Measurements from ENCODE around the gene RHBDF2. TPM values are rescaled to one million over a fixed set of nuclear protein-coding genes. Genes with fewer than 3 reads are reported as not detected.
"Not testable (repeated sequence)": the region's sequence is repeated elsewhere in the genome, so short reads cannot be mapped to it uniquely, and the experiment has no call there.

Gene RHBDF2
- total RNA-seq, 1 donor from 2014 or later, result 40.1 TPM

DNA sequence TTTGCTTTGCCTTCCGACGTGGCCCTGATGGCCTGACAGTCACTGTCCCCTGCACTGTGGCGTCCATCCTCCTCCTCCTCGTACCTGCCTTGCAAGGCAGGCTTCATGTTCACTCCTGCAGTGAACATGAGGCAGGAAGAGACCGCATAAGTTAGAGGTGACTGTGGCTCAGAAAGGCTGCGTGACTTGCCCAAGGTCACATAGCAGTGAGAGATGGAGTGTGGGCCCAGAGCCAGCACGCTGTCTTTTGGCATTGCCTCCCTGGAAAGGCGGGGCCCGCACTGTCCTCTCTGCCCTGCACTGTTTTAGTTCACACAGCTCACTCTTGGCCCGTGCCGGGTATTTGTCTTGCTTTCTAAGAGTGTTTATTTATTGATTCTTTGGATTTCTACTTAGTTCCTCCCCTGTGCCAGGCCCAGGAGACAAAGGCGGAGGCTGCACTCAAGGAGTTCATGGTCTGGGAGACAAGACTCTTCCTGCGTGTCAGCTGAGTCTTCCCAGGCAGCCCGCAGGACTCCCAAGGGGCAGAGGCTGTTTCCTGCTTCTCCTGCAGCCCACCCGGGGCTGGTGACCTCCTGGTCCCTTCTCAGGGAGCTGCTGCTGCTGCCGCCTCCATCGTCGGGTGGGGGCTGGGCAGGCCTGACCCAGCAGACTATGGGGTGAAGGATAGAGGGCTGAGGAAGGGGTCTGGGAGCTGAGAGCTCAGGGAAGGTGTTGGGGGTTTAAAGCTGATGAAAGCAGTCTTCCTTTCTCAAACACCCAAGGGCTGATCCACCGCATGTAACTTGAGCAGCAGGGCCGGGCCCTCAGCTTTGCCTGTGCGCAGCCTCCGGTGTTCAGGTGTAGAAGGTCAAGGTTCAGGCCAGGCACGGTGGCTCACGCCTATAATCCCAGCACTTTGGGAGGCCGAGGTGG is 23.6 kb upstream of the RHBDF2 start:
- no peak for DNase-seq (ENCODE audit: low read depth)

DNA sequence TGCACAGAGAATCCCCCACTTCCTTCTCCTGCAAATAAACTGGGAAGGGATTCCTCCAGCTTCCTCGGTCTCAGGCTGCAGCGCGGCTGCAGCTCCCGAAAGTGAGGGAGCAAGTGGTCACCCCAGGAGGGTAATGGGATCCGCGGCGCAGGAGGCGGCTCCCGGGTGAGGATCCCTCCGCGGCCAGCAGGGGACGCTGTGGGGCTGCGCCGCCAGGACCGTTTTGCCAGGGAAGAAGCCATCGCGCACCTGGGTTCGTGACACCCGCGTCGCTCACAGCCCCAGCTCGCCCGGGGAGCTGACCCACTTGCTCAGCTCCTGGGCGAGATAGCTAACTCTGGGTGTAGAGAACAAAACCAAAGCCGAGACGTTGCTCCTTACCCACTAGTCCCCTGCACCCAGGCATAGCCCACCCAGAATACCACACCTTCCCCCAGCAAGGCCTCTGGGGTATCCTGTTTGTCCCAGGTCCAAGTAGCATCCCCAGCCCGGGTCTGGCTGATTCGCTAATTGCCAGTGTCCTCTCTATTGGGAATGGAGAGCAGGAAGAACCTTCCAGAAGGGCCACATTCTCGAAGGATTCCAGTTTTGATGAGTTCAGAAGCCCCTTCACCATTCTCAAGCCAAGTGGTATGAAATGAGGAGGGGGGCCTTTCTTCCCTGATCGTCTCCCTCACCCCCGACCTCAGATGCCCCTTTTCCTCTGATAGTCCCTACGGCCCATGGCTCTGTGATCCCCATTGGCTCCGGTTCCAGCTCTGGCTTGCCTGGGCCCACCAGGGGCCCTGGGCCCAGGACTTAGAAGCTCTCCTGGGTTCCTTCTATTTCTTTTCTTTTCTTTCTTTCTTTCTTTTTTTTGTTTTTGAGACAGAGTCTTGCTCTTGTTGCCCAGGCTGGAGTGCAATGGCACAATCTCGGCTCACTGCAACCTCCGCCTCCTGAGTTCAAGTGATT is 22.1 kb upstream of the RHBDF2 start:
- no peak for DNase-seq (ENCODE audit: low read depth)

- not testable (repeated sequence) for DNase-seq (ENCODE audit: low read depth)
Observed at GRCh38 chr17:76521683-76522082, 20.5 kb upstream of the RHBDF2 start.

GRCh38 chr17:76521262-76521661 is 20.0 kb upstream of the RHBDF2 start:
- no peak for DNase-seq (ENCODE audit: low read depth)

DNA sequence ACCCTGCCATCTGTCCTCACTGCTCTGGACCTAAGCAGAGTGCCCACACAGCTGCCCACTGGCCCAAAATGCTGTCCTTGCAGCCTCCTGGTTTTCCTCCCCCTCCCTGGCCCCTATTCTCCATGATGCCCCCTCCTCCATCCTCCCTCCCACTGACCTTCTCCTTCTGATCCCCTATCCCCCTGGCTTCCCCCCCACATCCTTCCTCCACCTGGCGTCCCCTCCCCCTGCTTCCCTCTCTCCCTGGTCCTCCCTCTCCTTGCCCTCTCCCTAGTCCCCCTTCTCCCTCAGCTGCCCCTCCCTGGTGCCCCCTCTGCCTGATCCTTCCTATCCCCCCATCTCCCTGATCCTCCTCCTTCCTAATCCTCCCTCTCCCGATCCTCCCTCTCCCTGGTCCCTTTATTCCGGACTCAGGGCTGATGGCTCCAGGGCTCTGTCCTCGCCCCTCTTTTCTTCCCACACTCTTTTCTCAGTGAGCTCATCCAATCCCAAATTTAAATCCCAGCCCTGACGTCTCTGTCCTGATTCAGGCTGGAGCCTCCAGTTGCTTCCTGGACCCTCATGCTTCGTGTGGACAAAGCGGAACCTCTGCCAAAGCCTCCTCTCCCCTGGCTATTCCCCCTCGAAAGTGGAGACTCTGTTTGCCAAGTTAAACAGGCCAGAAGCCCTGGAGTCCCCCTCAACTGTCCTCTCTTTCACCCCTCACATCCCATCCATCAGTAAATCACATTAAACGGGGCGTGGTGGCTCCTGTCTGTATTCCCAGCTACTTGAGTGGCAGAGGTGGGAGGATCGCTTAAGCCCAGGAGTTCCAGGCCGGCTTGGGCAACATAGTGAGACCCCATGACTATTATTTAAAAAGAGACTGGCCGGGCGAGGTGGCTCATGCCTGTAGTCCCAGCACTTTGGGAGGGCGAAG is 18.1 kb upstream of the RHBDF2 start:
- DNase-seq (ENCODE audit: low read depth), result no peak

DNA sequence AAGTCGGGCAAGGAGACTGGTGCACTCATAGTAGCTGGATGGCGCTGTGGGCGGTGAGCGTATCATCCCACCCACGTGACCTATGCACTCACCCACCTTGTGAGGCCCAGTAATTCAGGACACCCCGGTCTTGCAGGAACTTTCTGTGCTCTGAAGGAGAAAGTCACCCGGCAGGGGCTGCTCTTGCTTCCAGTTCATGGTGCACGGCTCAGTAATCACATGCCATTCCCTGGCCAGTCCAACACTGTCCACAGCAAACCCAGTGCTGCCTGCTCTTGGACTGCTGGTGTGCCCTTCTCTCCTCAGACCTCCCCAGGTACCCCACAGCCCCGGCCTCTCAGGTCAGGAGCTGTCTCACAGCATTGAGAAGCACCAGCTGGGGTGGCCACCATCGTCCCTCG is 16.4 kb upstream of the RHBDF2 start:
- DNase-seq (ENCODE audit: low read depth), result peak; percentile 69

DNA sequence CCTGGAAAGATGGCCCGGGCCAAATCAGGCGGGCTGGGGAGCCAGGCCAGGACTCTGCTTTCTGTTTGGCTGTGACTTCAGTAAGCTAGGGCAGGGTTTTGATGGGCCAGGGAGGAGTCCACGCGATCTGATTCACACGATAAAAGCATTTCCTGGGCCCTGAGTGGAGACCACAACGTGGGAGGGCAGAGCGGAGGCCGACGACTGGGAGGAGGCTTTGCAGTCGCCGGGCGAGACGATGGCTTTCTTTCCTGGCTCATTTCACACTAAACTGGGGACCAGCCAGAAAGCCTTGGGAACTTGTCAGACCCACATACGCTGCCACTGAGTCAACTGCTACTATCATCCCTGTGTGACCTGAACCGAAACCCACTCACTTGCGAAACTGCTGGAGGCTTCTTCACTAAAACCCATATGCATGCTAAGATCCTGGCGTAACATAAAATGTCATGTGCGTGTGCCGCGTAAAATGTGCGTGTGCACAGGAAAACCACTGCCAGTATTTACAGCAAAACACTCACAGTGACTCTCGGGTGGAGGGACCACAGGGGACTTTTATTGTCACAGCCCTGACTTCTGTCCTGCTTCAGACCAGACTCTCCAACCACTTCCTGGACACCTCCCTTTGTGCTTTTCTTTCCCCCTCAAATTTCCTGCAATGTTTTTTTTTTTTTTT is 14.2 kb upstream of the RHBDF2 start:
- peak; percentile 83 for DNase-seq (ENCODE audit: low read depth)

GRCh38 chr17:76514355-76514754 is 13.1 kb upstream of the RHBDF2 start:
- DNase-seq (ENCODE audit: low read depth), result not testable (repeated sequence)

GRCh38 chr17:76513306-76513692 is 12.1 kb upstream of the RHBDF2 start:
- DNase-seq (ENCODE audit: low read depth), result no peak

GRCh38 chr17:76512366-76513305 is 11.4 kb upstream of the RHBDF2 start:
- no peak for DNase-seq (ENCODE audit: low read depth)

DNA sequence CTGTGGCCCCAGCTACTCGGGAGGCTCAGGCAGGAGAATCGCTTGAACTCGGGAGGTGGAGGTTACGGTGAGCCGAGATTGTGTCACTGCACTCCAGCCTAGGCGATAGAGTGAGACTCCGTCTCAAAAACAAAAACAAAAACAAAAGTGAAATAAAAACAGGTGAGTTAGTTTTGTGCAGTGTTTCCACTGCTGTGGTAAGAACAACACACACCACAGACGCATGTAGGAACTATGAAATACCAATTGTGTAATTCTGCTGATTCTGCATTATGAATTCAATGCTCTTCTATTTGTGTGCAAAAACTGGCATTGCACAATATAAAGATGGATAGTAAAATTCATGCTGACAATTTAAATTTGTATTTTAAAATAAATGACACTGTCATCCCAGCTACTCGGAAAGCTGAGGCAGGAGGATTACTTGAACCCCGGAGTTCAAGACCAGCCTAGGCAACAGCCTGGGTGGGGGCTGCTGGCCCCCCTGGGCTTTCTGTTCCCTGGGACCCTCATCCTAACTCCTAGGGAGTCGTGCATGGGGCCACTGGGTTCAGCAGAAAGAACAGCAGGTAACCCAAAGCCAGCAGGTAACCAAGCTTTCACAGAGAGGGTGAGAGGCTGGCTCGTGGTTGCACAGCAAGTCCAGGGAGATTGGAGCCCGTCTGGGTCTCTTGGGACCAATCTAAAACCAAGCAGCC is 10.6 kb upstream of the RHBDF2 start:
- no peak for DNase-seq (ENCODE audit: low read depth)

GRCh38 chr17:76510831-76511244 is 9.6 kb upstream of the RHBDF2 start:
- no peak for DNase-seq (ENCODE audit: low read depth)

DNA sequence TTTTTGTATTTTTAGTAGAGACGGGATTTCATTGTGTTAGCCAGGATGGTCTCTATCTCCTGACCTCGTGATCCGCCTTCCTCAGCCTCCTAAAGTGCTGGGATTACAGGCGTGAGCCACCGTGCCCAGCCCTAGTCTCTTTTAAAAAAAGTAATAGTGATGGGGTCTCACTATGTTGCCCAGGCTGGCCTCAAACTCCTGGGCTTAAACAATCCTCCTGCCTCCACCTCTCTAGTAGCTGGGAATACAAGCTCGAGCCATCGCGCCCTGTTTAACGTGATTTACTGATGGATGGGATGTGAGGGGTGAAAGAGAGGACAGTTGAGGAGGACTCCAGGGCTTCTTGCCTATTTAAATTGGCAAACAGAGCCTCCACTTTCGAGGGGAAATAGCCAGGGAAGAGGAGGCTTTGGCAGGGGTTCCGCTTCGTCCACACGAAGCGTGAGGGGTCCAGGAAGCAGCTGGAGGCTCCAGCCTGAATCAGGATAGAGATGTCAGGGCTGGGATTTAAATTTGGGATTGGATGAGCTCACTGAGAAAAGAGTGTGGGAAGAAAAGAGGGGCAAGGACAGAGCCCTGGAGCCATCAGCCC is 7.3 kb upstream of the RHBDF2 start:
- not testable (repeated sequence) for DNase-seq (ENCODE audit: low read depth)

GRCh38 chr17:76506408-76507345 is 5.5 kb upstream of the RHBDF2 start:
- DNase-seq (ENCODE audit: low read depth), result no peak

DNA sequence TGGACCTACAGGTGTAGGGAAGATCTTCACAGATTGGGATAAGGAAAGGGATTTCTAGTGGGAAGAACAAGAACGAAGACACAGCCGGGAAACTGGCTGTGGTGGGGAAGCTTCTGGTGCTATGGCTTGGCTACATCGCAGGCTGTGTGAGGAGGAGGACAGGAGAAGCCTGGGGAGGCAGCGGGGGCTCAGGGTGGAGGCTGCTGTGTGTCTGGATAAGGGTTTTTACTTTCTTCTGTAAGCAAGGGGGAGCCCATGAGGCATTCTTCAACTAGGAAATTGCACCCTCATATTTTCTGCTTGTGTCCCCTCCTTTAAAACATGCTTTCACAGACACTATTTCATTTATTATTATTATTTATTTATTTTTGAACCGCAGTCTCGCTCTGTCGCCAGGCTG is 2.9 kb upstream of the RHBDF2 start:
- no peak for DNase-seq (ENCODE audit: low read depth)

GRCh38 chr17:76502341-76503211 is 1.4 kb upstream of the RHBDF2 start:
- no peak for DNase-seq (ENCODE audit: low read depth)
